Measurements from ENCODE around the gene HSD17B3. TPM values are rescaled to one million over a fixed set of nuclear protein-coding genes. Genes with fewer than 3 reads are reported as not detected.
"Not testable (repeated sequence)": the region's sequence is repeated elsewhere in the genome, so short reads cannot be mapped to it uniquely, and the experiment has no call there.

Gene HSD17B3
- total RNA-seq, 1 donor from 2014 or later, result not detected

GRCh38 chr9:96306958-96307357 lies 5.0 kb upstream of the HSD17B3 start:
- DNase-seq (ENCODE audit: low read depth in 2 of 2), result not testable (repeated sequence)

DNA sequence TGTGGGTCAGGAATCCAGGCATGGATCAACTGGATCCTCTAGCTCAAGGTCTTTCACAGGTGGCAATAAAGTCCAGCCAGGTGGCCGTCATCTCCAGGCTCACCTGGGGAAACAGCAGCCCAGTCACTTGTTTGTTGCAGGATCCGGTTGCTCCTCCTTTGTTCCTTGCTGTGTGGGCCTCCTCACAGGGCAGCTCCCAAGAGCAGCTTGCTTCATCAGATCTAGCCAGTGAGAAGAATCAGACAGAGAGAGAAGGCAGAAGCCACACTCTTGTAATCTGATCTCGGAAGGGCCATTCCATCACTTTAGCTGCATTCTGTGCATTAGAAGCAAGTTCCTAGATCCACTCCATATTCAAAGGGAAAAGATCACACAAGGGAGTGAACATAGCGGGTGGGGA lies 3.2 kb upstream of the HSD17B3 start:
- DNase-seq (ENCODE audit: low read depth in 2 of 2), result no peak

DNA sequence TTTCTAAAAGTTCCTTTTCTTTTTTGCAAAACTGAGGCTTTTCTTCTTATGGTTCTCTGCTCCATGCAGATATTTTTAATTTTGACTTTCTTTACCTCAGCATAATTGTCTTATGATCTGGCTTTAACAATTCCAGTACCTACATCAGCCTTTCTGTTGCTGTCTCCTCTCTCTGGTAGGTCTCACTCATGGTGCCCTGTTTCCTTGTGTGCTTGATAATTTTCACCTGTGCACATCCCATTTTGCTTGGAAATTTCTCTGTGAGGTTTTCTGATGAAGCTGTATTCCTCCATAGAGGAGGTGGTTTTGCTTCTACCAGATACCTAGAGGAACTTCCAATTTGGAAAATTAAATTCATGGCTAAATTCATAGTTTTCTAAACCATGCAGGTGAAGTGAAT lies 2.3 kb upstream of the HSD17B3 start:
- DNase-seq (ENCODE audit: low read depth in 2 of 2), result no peak

DNA sequence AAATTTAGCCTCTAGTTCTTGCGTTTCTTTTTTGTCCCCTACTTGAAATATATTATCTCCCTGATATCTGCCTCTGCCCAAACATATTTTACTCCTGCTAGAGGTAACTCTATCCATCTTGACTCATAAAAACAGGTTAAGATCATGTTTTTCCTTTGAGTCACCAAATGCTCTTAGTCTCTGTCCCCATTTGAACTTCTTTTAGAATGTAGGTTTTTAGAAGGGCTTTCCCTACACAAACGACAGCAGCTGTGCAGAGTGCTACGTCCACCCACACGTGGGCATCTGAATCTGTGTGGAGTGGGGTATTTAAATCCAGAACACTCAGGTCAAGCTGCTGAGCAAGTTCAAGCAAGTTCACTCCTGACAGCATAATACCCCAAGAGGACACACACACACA lies 2.2 kb downstream of the HSD17B3 start:
- no peak for DNase-seq (ENCODE audit: low read depth in 2 of 2)

DNA sequence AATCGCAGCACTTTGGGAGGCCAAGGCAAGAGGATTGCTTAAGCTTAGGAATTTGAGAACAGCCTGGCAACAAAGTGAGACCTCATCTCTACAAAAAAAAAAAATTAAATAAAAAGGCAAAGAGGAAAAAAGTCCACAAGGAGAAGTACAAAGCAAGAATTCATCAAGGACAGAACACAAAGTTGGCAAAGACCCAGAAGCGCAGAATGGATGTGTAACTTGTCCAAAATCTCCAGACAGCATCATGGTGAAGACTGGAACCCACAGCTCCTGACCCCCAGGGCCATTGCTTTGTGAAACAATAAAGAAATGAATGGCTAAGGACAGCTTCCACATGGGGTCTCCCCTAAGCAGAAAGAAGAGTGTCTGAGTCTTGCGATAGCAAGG lies 7.8 kb downstream of the HSD17B3 start:
- DNase-seq (ENCODE audit: low read depth in 2 of 2), result no peak

GRCh38 chr9:96293498-96294158 lies 8.3 kb downstream of the HSD17B3 start:
- DNase-seq (ENCODE audit: low read depth in 2 of 2), result peak in 1 of 2 donors; percentile 55

DNA sequence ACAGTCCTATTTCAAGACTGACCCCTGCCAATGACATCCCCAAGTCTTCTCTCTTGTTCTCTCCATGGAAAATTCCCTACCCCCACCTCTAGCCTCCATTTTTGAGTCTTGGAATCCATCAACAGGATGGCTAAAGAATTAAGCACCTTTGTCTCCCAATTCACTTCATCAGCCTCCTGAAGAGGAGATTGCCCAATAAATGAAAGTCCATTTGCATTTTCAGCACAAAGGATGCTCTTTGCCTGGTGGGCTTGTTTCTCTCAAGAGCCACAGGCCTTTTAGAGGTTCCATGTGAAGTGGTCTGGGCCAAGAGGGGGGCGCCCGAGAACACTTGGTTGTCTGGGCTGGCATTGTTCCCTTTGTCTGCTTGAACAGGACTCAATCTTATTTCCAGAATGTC lies 12.6 kb downstream of the HSD17B3 start:
- no peak for DNase-seq (ENCODE audit: low read depth in 2 of 2)

DNA sequence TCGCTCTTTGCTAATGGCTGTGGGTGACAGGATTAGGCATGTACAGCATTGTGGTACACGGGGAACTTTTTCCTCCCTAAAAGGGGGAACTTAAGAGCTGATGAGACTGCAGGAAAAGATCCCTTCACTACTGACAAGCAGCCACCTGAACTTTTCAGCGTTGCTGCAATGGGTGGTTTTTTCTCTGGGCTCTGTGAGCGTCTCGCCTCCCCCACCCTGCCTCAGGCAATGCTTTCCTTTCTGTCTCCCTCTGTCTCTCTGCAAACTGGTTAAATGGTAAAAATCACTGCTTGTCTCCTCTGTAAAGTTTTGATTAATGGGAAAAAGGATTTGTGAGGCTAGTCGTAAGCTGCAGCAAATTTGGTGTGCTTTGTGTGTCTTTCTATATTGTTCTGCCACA lies 20.3 kb downstream of the HSD17B3 start:
- DNase-seq (ENCODE audit: low read depth in 2 of 2), result no peak

- no peak for DNase-seq (ENCODE audit: low read depth in 2 of 2)
These were observed 22.0 kb downstream of the HSD17B3 start for GRCh38 chr9:96279932-96280331.

- no peak for DNase-seq (ENCODE audit: low read depth in 2 of 2)
These were observed 27.0 kb downstream of the HSD17B3 start for GRCh38 chr9:96274939-96275338.

- DNase-seq (ENCODE audit: low read depth in 2 of 2), result no peak
These were observed 31.7 kb downstream of the HSD17B3 start for GRCh38 chr9:96270236-96270744.

DNA sequence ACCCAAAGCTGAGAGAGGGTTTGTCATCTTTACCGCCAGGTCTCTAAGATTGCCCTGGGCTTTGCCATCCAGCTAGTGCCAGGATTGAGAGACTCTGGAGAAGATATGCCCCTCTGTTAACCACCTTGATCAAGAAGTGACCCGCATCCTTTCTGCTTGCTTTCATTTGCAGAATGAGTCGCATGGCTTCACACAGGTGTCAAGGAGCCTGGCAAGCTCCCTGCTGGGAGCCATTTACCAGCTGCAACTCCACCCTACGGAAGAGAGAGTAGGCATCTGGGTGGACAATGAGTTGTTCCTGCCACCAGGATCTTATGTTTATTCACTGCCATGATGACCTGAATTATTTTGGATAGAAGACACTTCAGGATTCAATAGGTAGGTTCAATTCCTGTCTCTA lies 43.0 kb downstream of the HSD17B3 start:
- no peak for DNase-seq (ENCODE audit: low read depth in 2 of 2)

DNA sequence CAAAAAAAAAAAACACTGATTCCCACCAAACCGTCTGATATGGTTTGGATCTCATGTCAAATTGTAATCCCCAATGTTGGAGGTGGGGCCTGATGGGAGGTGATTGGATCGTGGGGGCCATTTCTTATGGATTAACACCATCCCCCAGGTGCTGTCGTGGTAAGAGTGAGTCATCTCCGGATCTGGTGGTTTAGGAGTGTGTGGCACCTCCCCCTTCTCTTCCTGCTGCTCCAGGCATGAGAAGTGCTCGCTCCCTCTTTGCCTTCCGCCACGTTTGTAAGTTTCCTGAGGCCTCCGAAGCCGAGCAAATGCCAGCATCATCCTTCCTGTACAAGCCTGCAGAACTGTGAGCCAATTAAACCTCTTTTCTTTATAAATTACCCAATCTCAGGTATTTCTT lies 45.2 kb downstream of the HSD17B3 start:
- peak; percentile 35 to 72 for DNase-seq (ENCODE audit: low read depth in 2 of 2)

- no peak for DNase-seq (ENCODE audit: low read depth in 2 of 2)
These were observed 46.3 kb downstream of the HSD17B3 start for GRCh38 chr9:96255698-96256097.

DNA sequence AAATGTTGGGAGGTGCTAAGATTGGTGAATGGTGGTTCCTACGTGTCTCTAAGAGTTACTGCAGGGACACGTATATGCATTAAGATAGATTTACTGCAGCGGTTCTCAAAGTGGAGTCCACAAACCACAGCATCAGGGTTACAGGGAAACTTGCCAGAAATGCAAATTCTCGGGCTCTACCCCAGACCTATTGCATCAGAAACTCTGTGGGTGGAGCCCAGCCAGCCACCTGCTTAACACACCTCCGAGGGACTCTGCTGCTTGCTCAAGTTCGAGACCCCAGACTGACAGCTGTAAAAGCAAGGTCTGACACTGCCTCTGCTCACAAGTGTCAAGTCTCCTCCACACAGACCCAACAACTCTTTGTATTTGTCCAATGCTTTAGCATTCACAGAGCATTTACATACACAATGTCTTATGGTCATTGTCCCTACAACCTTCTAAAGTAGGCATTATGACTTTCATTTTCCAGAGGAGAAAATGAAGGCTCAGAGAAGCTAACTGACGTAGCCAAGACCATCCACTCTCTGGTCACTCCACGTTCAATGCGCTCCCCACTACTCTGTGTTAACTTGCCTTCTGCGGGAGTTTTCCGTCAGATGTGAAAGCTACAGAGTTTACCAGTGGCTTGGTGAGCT lies 48.8 kb downstream of the HSD17B3 start:
- no peak for DNase-seq (ENCODE audit: low read depth in 2 of 2)

GRCh38 chr9:96251451-96251850 lies 50.5 kb downstream of the HSD17B3 start:
- DNase-seq (ENCODE audit: low read depth in 2 of 2), result no peak

GRCh38 chr9:96249746-96250145 lies 52.2 kb downstream of the HSD17B3 start:
- DNase-seq (ENCODE audit: low read depth in 2 of 2), result no peak

- DNase-seq (ENCODE audit: low read depth in 2 of 2), result no peak
These were observed 55.7 kb downstream of the HSD17B3 start for GRCh38 chr9:96246267-96246671.

DNA sequence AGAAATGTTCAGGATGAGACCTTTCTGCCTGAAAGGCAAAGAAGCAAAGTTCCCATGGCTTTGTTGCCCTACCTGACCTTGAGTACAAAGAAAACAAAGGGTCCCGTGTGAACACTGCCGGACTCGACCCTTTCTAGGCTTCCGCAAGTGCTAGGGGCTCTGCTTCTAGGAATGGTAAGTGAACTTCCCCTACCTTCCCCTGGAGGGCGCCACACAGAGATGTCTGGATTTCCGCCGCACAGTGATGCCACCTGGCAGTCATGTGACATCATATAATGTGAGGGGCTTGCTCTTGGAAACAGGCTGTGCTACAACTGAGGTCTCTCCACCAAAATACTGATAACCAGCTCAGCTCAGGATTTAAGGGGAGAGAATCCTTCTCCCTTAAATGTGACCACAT lies 56.6 kb downstream of the HSD17B3 start:
- no peak for DNase-seq (ENCODE audit: low read depth in 2 of 2)

- no peak for DNase-seq (ENCODE audit: low read depth in 2 of 2)
These were observed 58.2 kb downstream of the HSD17B3 start for GRCh38 chr9:96243778-96244177.

DNA sequence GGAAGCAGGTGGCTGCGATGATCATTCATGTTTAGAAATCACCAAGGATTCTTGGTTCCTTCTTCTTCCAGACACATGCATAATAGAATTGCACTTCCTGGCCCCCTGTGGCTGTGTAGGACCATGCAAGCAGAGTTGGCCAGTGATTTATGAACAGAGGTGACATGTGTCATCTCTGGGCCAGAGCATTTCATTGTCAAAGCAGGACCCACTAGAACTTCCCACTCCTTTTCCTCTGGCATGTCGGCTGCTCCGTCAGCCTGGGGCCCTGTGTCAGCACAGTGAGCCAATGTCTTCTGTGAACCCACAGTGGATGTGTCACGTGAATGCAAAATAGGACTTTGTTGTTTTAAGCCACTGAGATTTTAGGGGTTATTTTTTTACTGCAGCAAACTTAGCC lies 59.2 kb downstream of the HSD17B3 start:
- no peak for DNase-seq (ENCODE audit: low read depth in 2 of 2)

DNA sequence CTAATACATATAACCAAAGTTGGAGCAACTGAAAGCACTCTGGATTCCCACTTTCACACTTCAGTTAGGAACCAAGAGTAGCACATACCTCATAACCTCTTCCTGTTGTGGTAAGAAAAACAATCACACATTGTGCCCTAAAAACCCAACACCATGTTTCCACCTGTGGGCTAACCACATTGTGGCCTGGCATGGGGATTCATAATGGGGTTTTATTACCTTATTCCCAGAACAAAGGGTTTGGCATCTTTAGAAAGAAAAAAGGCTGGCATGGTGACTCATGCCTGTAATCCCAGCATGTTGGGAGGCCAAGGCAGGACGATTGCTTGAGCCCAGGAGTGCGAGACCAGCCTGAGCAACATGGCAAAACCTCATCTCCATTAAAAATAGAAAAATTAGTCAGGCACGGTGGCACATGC lies 60.6 kb downstream of the HSD17B3 start:
- DNase-seq (ENCODE audit: low read depth in 2 of 2), result no peak

GRCh38 chr9:96236854-96237550 lies 65.0 kb downstream of the HSD17B3 start:
- no peak for DNase-seq (ENCODE audit: low read depth in 2 of 2)

All from dermis microvascular lymphatic vessel endothelial cell (primary cell).